ENCODE results near the gene CAB39L. TPM values are rescaled to one million over a fixed set of nuclear protein-coding genes. Genes with fewer than 3 reads are reported as not detected.

Gene CAB39L
- polyA plus RNA-seq (ENCODE audit: insufficient read length in 3 of 3): 10 to 100 TPM; 13.1 to 20.4 (median 19.7) TPM

DNA sequence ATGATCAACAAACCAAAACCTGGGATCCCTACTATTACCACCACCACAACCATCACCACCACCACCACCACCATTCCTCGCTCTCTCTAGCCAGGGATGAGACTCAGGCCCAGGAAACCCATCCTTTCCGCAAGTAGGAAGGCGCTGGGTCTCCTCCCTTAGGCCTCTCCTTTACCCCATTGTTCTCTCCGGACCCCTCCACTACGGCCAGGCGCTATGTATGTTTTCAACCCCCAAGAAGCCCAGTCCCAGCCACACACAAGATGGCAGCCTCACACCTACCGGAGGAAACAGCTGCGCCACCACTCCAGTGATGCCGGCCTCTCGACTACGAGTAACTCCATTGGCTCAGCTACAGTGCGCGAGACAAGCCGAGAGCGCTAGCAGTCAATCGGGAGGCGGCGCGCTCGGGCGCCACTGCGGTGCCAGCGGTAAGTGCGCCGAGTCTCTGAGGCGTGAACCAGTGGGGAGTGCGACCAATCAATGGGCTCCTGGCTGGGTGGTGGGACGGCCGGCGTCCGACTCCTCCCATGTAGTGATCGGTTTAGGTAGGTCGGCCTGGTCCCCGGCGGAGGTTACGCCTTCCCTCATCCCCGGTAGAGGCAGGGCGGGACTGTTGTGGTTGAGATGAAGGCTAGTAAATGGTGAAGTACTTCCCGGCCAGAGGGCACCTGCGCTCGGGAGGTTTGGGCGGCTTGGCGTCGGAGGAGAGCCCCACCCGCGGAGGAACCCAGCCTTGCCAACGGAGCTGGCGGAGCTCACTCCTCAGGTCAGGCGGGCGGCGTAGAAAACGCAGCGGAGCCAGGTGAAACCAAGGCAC lies at the start of gene CAB39L, which contains the start of gene SETDB2:
Gene CAB39L, minus strand, starts transcription at position 361 of the 820 bp plus-strand sequence. CDS start 61,154 bp downstream, outside the sequence.
Gene SETDB2, plus strand, starts transcription at position 571 of the 820 bp plus-strand sequence. CDS start 7,620 bp downstream, outside the sequence.
- DNase-seq (ENCODE audit: low read depth in 3 of 3, low spot score in 2 of 3): peak; percentile 94 to 96 (median 95)

DNA sequence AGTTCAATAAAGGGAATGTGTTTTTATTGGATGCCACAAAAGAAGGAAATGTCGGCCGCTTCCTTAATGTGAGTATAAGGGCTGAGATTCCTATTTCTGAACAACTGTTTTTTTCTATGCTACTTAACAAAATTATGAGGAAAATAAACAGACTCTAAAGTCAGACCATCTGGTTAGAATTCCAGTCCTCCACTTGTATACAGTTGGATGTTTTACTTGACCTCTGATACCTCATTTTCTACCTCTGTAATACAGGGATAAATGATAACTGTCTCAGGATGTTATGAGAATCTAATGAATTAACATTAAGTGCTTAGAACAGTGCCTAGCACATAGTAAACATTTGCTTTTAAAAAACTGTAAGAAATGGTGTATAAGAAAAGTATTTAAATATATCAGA lies 44.7 kb upstream of the CAB39L start:
- DNase-seq (ENCODE audit: low read depth in 3 of 3, low spot score in 2 of 3): no peak

DNA sequence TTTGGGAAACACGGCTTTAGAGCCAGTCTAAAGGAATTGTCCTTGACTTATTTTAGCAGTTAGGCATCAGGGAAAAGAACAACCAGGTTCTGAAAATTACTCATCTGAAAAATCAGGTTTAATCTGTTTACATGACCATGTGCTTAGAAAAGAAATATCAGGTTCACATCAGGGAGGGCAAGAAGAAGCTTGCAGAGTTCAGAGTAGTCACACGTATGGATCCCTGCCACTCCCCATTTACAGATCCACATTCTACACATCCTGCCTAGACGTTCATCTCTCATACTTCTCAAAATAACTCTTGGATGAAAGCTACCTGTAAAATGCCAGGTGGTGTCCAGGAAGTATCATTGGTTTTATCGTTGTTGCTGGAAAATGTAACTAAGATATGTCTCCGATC lies 37.9 kb upstream of the CAB39L start:
- no peak for DNase-seq (ENCODE audit: low read depth in 3 of 3, low spot score in 2 of 3)

DNA sequence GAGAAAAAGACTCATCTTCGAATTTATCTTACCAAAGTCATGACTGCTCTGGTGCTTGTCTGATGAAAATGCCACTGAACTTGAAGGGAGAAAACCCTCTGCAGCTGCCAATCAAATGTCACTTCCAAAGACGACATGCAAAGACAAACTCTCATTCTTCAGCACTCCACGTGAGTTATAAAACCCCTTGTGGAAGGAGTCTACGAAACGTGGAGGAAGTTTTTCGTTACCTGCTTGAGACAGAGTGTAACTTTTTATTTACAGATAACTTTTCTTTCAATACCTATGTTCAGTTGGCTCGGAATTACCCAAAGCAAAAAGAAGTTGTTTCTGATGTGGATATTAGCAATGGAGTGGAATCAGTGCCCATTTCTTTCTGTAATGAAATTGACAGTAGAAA lies 32.7 kb upstream of the CAB39L start:
- no peak for DNase-seq (ENCODE audit: low read depth in 3 of 3, low spot score in 2 of 3)

DNA sequence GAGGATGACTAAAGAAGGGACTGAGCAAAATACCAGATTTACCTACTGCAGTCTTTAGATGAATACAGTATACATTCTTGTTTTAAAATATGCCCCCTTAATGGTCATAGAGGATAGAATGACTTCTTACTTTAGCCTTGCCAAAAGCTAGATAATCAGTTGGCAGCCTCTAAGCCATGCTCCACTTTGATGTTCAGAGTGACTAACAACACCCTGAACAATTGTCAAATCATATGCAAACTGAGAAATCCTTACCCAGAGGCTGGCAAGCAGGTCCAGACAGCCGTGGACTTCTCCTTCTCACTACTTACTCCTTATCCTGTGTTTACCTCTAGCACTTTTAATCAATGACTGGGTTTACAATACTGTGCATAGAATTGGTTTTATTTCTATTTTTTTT lies 28.3 kb upstream of the CAB39L start:
- DNase-seq (ENCODE audit: low read depth in 3 of 3, low spot score in 2 of 3): no peak

DNA sequence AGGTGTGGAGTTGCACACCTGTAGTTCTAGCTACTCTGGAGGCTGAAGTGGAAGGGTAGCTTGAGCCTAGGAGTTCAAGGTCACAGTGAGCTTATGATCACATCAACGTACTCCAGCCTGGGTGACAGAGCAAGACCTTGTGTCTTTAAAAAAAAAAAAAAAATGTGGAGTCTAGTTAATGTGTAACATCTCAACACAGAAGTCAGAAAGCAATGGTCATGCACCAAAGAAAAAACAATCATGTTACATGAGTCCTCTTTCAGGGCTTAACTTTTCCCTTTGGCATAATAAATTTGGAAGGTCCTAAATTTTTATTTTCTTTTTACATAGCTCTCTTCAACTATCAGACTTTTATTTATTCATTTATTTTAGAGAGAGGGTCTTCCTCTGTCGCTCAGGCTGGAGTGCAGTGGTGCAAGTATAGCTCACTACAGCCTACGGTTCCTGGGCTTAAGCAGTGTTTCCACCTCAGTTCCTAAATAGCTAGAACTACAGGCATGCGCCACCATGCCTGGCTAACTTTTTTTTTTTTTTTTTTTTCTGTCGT lies 22.5 kb upstream of the CAB39L start:
- DNase-seq (ENCODE audit: low read depth in 3 of 3, low spot score in 2 of 3): peak in 1 of 3 donors; percentile 13

DNA sequence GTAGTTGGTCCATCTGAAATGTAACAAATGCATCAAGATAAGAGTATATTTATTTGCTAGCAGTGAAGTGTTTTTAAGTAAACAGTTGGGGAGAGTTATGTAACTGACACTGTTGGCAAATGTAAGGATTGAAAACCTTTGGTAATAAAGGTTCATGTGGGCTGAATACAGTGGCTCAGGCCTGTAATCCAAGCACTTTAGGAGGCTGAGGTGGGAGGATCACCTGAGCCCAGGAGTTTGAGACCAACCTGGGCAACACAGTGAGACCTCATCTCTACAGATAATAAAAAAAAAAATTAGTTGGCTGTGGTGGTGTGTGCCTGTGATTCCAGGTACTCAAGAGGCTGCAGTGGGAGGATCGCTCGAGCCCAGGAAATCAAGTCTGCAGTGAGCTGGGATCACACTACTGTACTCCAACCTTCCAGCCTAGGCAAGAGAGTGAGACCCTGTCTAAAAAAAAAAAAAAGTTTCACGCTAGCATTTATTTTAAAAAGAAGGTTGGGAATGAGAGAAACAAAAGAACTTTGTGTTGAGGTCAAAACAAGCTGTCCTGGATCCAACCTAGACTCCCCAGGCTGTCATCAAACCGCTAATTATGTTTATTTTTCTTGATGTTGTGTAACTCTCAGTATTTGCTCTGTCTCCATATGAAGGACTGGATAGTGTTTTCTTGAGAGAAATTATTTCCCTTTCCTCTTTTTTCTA lies 20.9 kb upstream of the CAB39L start:
- no peak for DNase-seq (ENCODE audit: low read depth in 3 of 3, low spot score in 2 of 3)

DNA sequence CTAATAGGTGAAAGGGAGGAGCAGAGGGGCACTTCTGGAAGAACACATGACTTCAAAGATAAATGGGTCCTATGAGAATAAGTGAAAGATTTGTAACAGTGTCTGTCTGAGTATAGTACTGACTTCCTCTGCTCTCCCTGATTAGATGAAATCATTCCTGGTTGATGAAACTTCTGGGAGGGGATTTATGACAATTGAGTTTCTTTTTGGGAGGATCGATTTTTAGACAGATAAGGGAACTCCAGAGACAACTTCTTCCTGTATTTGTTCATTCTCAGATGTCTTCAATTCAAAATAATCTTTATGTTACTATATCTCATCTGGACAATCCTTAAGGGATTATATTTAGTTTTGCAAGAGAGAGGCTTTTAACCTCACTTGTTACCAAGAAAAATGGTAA lies 20.2 kb upstream of the CAB39L start:
- no peak for DNase-seq (ENCODE audit: low read depth in 3 of 3, low spot score in 2 of 3)

DNA sequence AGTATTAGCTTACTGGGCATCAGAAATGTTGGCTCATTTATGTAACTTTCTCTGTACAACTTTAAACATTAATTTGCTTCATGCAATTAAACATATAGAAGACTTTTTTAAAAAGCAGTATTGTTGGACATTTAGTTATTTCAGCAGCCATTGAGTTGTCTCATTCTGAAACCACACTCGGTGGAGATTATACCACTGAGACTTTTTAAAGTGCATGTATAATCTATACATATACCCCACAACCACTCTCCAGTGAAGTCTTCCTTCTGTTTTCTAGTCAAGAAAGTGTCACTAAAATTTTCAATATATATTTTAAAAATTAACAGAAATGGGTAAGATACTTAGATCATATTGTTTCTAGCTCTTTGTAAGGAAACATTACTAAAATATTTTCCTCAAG lies 15.7 kb upstream of the CAB39L start:
- DNase-seq (ENCODE audit: low read depth in 3 of 3, low spot score in 2 of 3): no peak

DNA sequence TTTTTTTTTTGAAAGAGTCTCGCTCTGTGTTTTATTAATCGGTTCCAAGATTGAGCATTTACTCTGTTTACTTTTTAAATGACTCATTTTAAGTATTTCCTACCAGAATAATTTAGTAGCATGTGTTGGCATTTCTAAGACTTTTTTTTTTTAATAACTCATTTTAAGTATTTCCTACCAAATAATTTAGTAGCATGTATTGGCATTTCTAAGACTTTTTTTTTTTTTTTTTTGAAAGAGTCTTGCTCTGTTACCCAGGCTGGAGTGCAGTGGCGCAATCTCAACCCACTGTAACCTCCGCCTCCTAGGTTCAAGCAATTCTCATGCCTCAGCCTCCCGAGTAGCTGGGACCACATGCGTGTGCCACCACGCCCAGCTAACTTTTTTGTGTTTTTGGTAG lies 13.4 kb upstream of the CAB39L start:
- no peak for DNase-seq (ENCODE audit: low read depth in 3 of 3, low spot score in 2 of 3)

DNA sequence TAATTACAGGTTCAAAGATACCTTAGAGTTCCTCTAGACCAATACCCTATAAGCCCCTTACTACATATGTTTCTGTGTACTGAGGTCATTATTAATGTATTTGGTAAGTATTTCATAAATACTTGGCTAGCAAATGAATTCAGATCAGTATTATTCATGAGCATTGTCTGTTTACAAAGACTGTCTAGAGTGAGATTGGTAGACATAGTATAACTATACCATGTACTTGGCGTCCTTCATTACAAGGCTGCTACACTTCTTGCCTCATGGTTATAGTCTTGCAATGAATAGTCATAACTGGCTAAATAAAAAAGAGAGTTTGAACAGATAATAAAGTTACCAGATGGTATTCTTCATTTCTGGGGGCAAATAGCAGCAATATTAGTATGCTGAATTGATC lies 12.3 kb upstream of the CAB39L start:
- no peak for DNase-seq (ENCODE audit: low read depth in 3 of 3, low spot score in 2 of 3)

DNA sequence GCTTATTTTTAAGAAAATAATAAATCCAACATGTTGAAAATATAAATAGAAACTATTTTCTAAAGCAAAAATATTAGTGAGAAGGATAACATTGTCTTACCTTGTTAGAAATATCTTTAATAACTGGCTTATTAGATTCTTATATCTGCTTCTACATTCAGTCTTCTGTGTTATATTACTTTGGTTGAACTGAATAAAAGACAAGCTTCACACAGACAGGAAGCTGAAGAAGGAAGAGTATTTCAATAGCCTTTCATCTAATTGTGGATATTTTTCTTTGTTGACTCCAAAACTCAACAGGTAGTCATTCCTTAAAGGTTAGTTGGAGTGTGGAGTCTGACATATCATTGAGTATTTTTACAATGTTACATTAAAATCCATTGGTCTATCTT lies 11.1 kb upstream of the CAB39L start:
- DNase-seq (ENCODE audit: low read depth in 3 of 3, low spot score in 2 of 3): no peak

DNA sequence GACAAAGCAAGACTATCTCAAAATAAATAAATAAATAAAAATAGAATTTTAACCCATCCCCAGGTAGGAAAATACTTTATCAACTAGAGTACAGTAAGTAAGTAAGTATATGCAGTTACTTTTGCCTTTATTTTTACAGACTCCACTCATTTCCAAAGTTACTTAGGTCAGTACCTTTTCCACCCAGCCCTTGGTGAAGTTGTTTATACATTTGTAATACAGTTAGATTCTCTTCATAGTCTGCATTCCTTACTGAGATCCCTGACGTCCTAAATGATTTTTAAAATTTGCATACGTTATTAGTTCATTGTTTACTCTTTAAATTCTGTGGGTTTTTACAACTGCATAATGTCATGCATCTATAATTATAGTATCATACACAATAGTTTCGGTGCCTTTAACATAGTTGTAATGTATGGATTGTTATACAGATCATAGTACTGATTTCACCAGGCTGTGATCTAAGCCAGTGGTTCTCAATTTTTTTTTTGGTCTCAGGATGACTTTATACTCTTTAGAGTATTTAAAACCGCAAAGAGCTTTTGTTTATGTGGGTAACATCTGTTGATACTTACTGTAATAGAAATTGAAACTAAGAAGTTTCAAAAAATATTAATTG lies 10.6 kb upstream of the CAB39L start:
- no peak for DNase-seq (ENCODE audit: low read depth in 3 of 3, low spot score in 2 of 3)

DNA sequence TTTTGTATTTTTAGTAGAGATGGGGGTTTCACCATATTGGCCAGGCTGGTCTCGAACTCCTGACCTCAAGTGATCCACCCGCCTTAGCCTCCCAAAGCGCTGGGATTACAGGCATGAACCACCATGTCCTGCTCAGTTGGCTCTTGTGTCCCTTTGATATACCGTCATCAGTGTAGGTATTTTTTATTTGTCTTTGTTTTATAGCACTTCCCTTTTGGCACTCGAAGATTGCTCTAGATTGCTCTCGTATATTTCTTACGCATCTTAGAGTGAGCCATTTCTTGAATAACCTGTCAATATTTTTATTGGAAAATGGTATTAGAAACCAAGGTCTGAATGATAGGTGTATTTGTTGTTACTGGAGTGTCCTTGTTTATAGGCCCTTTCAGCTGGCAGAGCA lies 9.6 kb upstream of the CAB39L start:
- no peak for DNase-seq (ENCODE audit: low read depth in 3 of 3, low spot score in 2 of 3)

DNA sequence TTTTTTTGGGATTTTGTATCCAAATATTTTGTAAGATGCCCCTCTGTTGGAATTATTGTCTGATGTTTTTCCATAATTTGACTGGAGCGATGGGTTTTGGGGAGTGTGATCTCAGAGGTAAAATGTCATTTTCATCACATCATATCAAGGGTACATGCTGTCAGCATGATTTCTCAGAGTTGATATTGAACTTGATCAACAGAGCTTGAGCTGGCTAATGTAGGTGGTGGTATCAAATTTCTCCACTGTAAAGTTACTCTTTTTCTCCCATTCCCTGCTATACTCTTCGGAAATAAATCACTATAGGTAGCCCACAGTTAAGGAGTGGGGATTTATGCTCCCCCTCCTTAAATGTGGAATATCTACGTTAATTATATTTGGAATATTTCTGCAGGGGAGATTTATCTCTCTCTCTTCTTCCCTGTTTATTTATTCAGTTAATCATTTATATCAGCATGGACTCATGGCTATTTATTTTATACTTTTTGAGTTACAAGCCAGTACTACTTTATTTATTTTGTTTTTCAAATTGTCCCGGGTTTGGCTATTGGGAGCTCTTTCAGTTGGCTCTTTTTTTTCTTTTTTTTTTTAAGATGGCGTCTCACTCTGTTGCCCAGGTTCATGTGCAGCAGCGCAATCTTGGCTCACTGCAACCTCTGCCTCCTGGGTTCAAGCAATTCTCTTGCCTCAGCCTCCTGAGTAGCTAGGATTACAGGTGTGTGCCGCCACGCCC lies 9.0 kb upstream of the CAB39L start:
- DNase-seq (ENCODE audit: low read depth in 3 of 3, low spot score in 2 of 3): no peak

DNA sequence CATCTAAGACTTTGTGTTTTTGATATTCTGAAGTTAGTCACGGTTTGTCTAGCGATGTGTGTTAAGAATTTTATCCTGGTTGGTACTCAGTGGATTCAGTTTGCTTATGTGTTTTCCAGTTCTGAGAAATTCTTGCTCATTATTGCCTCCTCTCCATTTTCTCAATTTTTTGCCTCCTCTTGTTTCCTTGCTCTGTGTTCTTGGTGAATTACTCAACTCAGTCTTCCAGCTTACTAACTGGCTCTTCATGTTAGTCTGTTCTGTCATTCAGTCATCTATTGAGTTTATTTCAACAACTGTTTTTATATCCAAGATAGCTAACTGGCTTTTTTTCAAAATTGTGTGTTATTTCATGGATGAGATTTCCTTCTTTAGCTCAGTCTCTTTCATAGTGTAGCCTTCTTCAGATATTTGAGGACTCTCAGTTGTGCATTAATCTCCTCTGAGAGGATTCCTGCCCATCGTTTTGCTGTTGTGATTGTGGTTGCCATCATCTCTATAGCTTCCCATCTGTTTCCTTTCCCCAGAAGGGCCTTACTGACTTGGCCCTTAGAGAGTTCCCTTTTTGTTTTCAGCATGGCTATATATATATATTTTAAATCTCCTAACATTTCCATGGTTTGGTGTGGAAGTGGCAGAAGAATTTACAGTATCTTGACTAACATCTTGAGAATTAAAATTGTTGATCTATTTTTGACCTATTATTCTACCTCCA lies 6.4 kb upstream of the CAB39L start:
- no peak for DNase-seq (ENCODE audit: low read depth in 3 of 3, low spot score in 2 of 3)

DNA sequence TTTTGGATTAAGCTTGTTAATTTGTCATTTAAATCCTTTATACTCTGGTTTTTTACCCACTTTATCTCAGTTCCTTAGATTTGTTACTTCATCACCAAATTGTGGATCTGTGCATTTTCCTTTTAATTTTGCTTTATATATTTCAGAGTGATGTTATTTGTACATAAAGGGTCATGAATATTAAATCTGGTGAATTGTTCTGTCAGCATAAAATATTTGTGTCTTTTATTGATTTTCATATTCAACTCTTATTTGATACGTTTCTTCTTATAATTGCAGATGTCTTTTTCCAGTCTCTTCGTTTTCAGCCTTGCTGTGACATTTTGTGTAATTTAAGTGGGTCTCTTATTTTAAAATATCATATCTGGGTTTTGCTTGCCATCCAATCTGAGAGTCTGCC lies 4.9 kb upstream of the CAB39L start:
- DNase-seq (ENCODE audit: low read depth in 3 of 3, low spot score in 2 of 3): no peak

DNA sequence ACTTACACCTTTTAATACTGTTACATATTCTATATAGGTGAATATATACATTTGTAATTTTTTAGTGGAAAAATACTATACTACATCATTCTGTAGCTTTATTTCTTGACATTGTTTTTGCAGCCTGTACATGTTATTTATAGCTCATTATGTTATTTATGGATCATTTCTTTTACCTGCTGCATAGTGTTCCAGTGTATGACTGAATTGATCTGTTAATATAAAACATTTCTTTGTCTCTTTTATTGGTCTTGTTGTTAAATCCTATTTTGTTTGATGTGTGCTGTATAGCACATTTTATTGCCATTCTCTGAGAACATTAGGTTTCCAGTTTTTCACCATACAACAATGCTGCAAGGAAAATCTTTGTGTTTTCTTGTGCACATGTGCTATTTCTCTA lies 2.6 kb upstream of the CAB39L start:
- no peak for DNase-seq (ENCODE audit: low read depth in 3 of 3, low spot score in 2 of 3)

DNA sequence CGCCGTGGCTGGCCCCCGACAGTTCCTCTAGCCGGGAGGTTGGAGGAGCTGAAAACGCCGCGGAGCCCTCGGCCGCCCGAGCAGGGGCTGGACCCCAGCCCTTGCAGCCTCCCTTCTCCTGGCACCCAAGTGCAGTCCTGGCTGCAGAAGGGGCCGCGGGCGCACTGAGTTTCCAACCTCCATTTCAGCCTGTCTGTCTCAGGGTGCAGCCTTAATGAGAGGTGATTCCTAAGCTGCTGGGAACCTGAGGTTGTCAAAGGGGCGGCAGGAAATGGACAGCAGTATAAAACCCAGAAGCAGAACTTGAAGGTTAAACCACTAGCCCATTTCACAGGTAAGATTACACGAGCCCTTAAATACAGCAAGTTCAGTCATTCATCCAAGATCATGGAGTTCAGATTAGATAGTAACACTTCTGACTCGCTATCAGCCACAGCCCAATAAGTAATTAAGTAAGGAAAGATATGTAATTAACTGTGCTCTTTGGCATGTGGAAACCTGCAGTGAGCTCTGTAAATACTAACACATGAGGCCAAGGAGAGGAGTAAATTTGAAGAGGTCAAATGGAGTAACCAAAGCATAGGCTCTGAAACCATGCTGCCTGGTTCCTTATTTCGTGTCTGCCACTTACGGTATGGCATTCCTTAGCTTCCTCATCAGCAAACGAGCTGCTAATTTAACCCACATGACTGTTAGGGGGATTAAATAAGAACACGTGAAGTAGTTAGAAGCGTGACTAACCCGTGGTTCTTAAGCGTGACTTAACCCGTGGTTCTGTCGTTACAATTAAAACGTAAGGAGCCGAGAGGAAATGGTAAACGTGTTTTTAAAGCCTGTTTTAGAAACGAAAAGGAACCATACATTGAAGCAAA lies 896 bp upstream of the CAB39L start:
- DNase-seq (ENCODE audit: low read depth in 3 of 3, low spot score in 2 of 3): peak in 1 of 3 donors; percentile 37

Data from right renal cortex interstitium (tissue), 3 donors.